SK-N-SH treated with all-trans-retinoic acid at 6 μM for 48 hours (cell line): ENCODE measurements around the gene SIM2.

Experiments
- ATAC-seq: fragments of 200-7000 bp; cut with Tn5 transposase; 3 replicates; pipeline ENCODE4 v1.9.1; 2020; ENCODE audit warnings: mild to moderate bottlenecking, moderate library complexity
- ARNTL ChIP-seq: fragments of 450-650 bp; formaldehyde crosslinking; IDR thresholded peaks from 2 replicates; pipeline ENCODE4 v1.5.0; 2020; ENCODE audit warnings: low read depth, mild to moderate bottlenecking, moderate library complexity, borderline replicate concordance
- BACH2 ChIP-seq: fragments of 250-450 bp; sonication (Bioruptor Pico); IDR thresholded peaks from 2 replicates; pipeline ENCODE4 v1.9.0; 2021; ENCODE audit warnings: mild to moderate bottlenecking, borderline replicate concordance
- CREB5 ChIP-seq: fragments of 250-450 bp; sonication (Bioruptor Pico); IDR thresholded peaks from 2 replicates; pipeline ENCODE4 v1.5.1; 2020; ENCODE audit warnings: low read depth, mild to moderate bottlenecking, moderate library complexity
- CSDC2 ChIP-seq: fragments of 250-450 bp; sonication (Bioruptor Pico); IDR thresholded peaks from 2 replicates; pipeline ENCODE4 v1.5.0; 2020; ENCODE audit warnings: mild to moderate bottlenecking, moderate library complexity
- CSRNP3 ChIP-seq: fragments of 250-450 bp; sonication (Bioruptor Pico); IDR thresholded peaks from 2 replicates; pipeline ENCODE4 v1.5.1; 2021; ENCODE audit warnings: mild to moderate bottlenecking, moderate library complexity
- ESRRG ChIP-seq: fragments of 250-450 bp; sonication (Bioruptor Pico); IDR thresholded peaks from 2 replicates; pipeline ENCODE4 v1.6.1; 2021; ENCODE audit warnings: mild to moderate bottlenecking
- GLIS3 ChIP-seq: fragments of 250-450 bp; sonication (Bioruptor Pico); IDR thresholded peaks from 2 replicates; pipeline ENCODE4 v1.5.0; 2020; ENCODE audit warnings: mild to moderate bottlenecking, moderate library complexity
- ISL1 ChIP-seq: fragments of 250-450 bp; sonication (Bioruptor Pico); IDR thresholded peaks from 2 replicates; pipeline ENCODE4 v2.1.2; 2022; ENCODE audit warnings: mild to moderate bottlenecking, moderate library complexity
- OSR1 ChIP-seq: fragments of 250-450 bp; sonication (Bioruptor Pico); IDR thresholded peaks from 2 replicates; pipeline ENCODE4 v1.8.0; 2022; ENCODE audit warnings: moderate library complexity, mild to moderate bottlenecking, inconsistent platforms
- PATZ1 ChIP-seq: fragments of 250-450 bp; sonication (Bioruptor Pico); IDR thresholded peaks from 2 replicates; pipeline ENCODE4 v1.8.0; 2020; ENCODE audit warnings: mild to moderate bottlenecking, moderate library complexity, borderline replicate concordance
- POU6F1 ChIP-seq: fragments of 250-450 bp; sonication (Bioruptor Pico); IDR thresholded peaks from 2 replicates; pipeline ENCODE4 v1.8.0; 2021; ENCODE audit warnings: low read depth, mild to moderate bottlenecking, moderate library complexity, borderline replicate concordance
- PPARA ChIP-seq: fragments of 250-450 bp; sonication (Bioruptor Pico); IDR thresholded peaks from 2 replicates; pipeline ENCODE4 v1.5.0; 2020; ENCODE audit warnings: mild to moderate bottlenecking, borderline replicate concordance
- RARB ChIP-seq: fragments of 250-450 bp; sonication (Bioruptor Pico); IDR thresholded peaks from 2 replicates; pipeline ENCODE4 v1.8.0; 2021; ENCODE audit warnings: mild to moderate bottlenecking, moderate library complexity
- SNAI2 ChIP-seq: fragments of 250-450 bp; sonication (Bioruptor Pico); IDR thresholded peaks from 2 replicates; pipeline ENCODE4 v1.5.0; 2020; ENCODE audit warnings: mild to moderate bottlenecking, moderate library complexity
- TOX ChIP-seq: fragments of 250-450 bp; sonication (Bioruptor Pico); IDR thresholded peaks from 2 replicates; pipeline ENCODE4 v1.8.0; 2021; ENCODE audit warnings: mild to moderate bottlenecking, moderate library complexity, borderline replicate concordance
- TSHZ2 ChIP-seq: fragments of 250-450 bp; sonication (Bioruptor Pico); IDR thresholded peaks from 2 replicates; pipeline ENCODE4 v1.5.0; 2020; ENCODE audit warnings: mild to moderate bottlenecking, moderate library complexity
- ZC3H10 ChIP-seq: fragments of 250-450 bp; sonication (Bioruptor Pico); IDR thresholded peaks from 2 replicates; pipeline ENCODE4 v1.5.1; 2021; ENCODE audit warnings: mild to moderate bottlenecking, moderate library complexity
- ZFP3 ChIP-seq: fragments of 250-450 bp; sonication (Bioruptor Pico); IDR thresholded peaks from 2 replicates; pipeline ENCODE4 v1.5.0; 2020; ENCODE audit warnings: mild to moderate bottlenecking, moderate library complexity
- ZFP30 ChIP-seq: fragments of 450-650 bp; formaldehyde crosslinking; IDR thresholded peaks from 2 replicates; pipeline ENCODE4 v1.5.0; 2022; ENCODE audit warnings: mild to moderate bottlenecking, moderate library complexity
- ZNF565 ChIP-seq: fragments of 450-650 bp; formaldehyde crosslinking; conservative IDR thresholded peaks from 2 replicates; pipeline ENCODE4 v1.5.0; 2020; ENCODE audit warnings: low read depth, mild to moderate bottlenecking, moderate library complexity
- ZNF70 ChIP-seq: fragments of 450-650 bp; formaldehyde crosslinking; IDR thresholded peaks from 2 replicates; pipeline ENCODE4 v1.5.0; 2020; ENCODE audit warnings: mild to moderate bottlenecking, moderate library complexity
- ZNF8 ChIP-seq: fragments of 450-650 bp; formaldehyde crosslinking; IDR thresholded peaks from 2 replicates; pipeline ENCODE4 v1.5.0; 2020; ENCODE audit warnings: mild to moderate bottlenecking, moderate library complexity

Gene SIM2

GRCh38 chr21:36761685-36762084, 62.8 kb downstream of the SIM2 start:
- TF ChIP-seq CREB5 (CRISPR knock-in tag) (no peak), GLIS3 (CRISPR knock-in tag) (no peak), ISL1 (CRISPR knock-in tag) (no peak), ESRRG (CRISPR knock-in tag) (no peak), PATZ1 (CRISPR knock-in tag) (no peak), SNAI2 (CRISPR knock-in tag) (no peak), TSHZ2 (CRISPR knock-in tag) (no peak), PPARA (no peak), BACH2 (CRISPR knock-in tag) (no peak), ZC3H10 (CRISPR knock-in tag) (no peak), ARNTL (CRISPR knock-in tag) (no peak), TOX (CRISPR knock-in tag) (no peak), RARB (CRISPR knock-in tag) (no peak), CSRNP3 (CRISPR knock-in tag) (no peak), ZNF8 (CRISPR knock-in tag) (no peak)
- ATAC-seq = no peak

GRCh38 chr21:36762642-36763041, 63.7 kb downstream of the SIM2 start:
- no peak for TF ChIP-seq CSRNP3 (CRISPR knock-in tag)
- TF ChIP-seq SNAI2 (CRISPR knock-in tag) = no peak
- no peak for TF ChIP-seq TOX (CRISPR knock-in tag)
- TF ChIP-seq ZFP3 (CRISPR knock-in tag) = no peak
- no peak for TF ChIP-seq BACH2 (CRISPR knock-in tag)
- TF ChIP-seq CSDC2 (CRISPR knock-in tag) = no peak
- ATAC-seq = no peak

GRCh38 chr21:36763305-36763704, 64.4 kb downstream of the SIM2 start:
- ATAC-seq = no peak
- TF ChIP-seq ZFP3 (CRISPR knock-in tag) (no peak), TOX (CRISPR knock-in tag) (no peak), SNAI2 (CRISPR knock-in tag) (no peak), ARNTL (CRISPR knock-in tag) (no peak), GLIS3 (CRISPR knock-in tag) (no peak), ZNF565 (CRISPR knock-in tag) (no peak), ZFP30 (no peak), ZNF8 (CRISPR knock-in tag) (no peak), TSHZ2 (CRISPR knock-in tag) (no peak), BACH2 (CRISPR knock-in tag) (no peak), POU6F1 (CRISPR knock-in tag) (no peak), CSRNP3 (CRISPR knock-in tag) (no peak), ZNF70 (CRISPR knock-in tag) (no peak), ISL1 (CRISPR knock-in tag) (no peak), CSDC2 (CRISPR knock-in tag) (no peak), RARB (CRISPR knock-in tag) (no peak), OSR1 (no peak)
